NOMO-1 treated with dmso at 0.1 percent for 144 hours (cell line): ENCODE data around the gene ADAT3.

ENCODE experiments used
- DNase-seq: peaks from one replicate; lab custom pipeline; 2025; ENCODE audit not compliant: unreplicated experiment; lab: John Stamatoyannopoulos, UW

Gene ADAT3

DNA sequence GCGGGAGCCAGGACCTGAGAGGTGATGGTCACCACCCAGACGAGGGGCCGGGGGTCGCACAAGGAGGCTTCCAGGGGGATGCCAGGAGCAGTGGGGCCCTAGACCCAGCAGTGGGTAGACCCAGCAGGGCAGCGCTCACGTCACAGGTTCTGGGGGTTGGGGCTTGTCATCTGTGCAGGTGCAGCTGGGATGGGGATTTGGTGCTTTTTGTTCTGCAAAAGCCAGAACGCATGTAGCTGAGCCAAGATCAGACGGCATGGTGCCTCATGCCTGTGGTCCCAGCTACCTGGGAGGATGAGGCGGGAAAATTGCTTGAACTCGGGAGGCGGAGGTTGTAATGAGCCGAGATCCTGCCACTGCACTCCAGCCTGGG, 50.9 kb downstream of the ADAT3 start:
- no peak for DNase-seq

DNA sequence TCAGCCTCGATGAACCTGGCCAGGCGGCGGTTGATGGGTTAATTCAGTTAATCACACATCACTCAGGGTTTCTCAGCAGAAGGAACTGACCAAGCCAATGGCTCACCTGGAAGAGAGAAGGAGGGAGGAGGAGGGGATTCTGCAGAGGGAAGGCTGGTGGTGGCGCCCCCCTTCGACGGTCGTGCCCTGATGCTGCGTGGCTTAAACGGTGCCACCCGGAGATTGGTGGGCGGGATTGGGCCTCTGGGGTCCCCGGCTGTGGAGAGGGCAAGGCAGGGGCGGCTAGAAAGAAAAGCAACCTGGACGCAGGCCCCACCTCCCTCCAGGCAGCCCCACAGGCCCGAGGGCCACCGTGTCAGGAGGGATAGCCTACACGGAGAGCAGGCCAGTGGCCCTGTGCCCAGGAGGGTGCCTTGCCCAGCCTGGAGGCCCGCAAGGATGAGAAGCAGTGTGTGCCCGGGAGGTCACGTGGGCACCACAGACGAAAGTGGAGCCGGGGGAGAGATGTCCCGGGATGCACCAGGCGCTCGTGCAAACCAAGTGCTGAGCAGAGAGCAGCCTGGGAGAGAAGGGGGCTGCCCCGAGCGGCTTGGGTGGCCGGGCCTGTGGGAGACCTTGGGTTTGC, 51.8 kb downstream of the ADAT3 start:
- DNase-seq: no peak

GRCh38 chr19:1957562-1958248, 52.5 kb downstream of the ADAT3 start:
- no peak for DNase-seq

GRCh38 chr19:1959928-1960589, 54.9 kb downstream of the ADAT3 start:
- DNase-seq: no peak

GRCh38 chr19:1961000-1961883, 56.0 kb downstream of the ADAT3 start:
- DNase-seq: no peak

DNA sequence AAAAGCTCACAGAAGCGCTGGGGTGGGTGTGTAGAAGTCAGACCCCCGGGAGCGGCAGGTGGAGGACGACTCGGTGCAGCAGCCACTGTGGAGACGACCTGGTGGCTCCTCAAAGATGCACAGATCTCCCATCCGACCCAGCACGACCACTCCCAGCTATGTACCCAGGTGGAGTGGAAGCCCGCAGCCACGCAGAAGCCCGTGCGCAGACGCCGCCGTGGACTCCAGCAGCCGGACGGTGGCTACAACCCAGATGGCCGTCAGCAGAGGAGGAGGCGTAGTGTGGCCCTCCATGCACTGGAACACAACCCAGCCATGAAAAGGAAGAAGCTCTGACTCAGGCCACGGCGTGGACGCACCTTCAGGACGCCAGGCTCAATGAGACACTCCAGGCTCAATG, 57.5 kb downstream of the ADAT3 start:
- DNase-seq: no peak
